ENCODE results near the gene RPS15. TPM values are rescaled to one million over a fixed set of nuclear protein-coding genes. Genes with fewer than 3 reads are reported as not detected.
"Not testable (repeated sequence)": the region's sequence is repeated elsewhere in the genome, so short reads cannot be mapped to it uniquely, and the experiment has no call there.

Gene RPS15
- total and polyA plus RNA-seq, 3 experiments from 2014 or later, result 1,485 to 2,756 (median 1,540) TPM

DNA sequence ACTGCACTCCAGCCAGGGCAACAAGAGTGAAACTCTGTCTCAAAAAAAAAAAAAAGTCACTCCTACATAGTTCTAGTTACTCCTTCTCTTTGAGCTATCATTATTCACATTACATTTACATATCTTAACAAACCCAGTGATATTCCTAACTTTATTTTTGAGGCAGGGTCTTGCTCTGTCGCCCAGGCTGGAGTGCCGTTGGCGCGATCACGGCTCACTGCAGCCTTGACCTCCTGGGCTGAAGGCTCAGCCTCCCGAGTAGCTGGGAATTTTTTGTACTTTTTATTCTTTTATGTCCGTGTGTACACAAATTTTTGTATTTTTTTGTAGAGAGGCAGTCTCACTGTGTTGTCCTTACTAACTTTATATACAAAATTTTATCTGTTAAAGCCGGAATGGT is 587 bp upstream of the RPS15 start:
- H3K4me3 Mint-ChIP-seq, result peak overlapping the region; percentile 49 to 100 (median 97)
- H3K4me3 ChIP-seq (ENCODE audit: low read length), result no peak overlapping the region
- DNase-seq, result no peak
- peaks cover 22% of the 10 kb centered on the region for H3K36me3 ChIP-seq (ENCODE audit: insufficient read depth, low read length)
- H3K9me3 ChIP-seq (ENCODE audit: low read length), result no peaks in the 10 kb centered on the region
- no peak overlapping the region for H3K27ac ChIP-seq (ENCODE audit: low read depth, low read length)
- H3K36me3 Mint-ChIP-seq, result peaks cover 3 to 66% (median 6%) of the 10 kb centered on the region in 3 donors
- ChIA-PET CTCF (interaction anchor here (0.9 to 2.0 kb wide), 2 partner anchors 28 to 55 kb away, joined by 3 to 8 read pairs; no protein-coding TSS in a partner anchor), POLR2A (interaction anchor here (0.8 to 1.0 kb wide), 3 partner anchors 17 to 35 kb away, joined by 4 to 7 read pairs (median 4); no protein-coding TSS in a partner anchor)
- H3K9me3 Mint-ChIP-seq, result no peaks in the 10 kb centered on the region
- H3K27me3 Mint-ChIP-seq, result no peaks in the 10 kb centered on the region
- H3K27ac Mint-ChIP-seq, result peak overlapping the region in 6 of 8 donors; percentile 96 to 100 (median 98)
- H3K4me1 Mint-ChIP-seq, result peaks cover 23 to 35% (median 30%) of the 10 kb centered on the region in 3 donors
- H3K4me1 ChIP-seq (ENCODE audit: insufficient read depth, low read length), result peaks cover 27% of the 10 kb centered on the region
- H3K27me3 ChIP-seq (ENCODE audit: insufficient read depth, low read length, poor library complexity, severe bottlenecking), result no peaks in the 10 kb centered on the region

DNA sequence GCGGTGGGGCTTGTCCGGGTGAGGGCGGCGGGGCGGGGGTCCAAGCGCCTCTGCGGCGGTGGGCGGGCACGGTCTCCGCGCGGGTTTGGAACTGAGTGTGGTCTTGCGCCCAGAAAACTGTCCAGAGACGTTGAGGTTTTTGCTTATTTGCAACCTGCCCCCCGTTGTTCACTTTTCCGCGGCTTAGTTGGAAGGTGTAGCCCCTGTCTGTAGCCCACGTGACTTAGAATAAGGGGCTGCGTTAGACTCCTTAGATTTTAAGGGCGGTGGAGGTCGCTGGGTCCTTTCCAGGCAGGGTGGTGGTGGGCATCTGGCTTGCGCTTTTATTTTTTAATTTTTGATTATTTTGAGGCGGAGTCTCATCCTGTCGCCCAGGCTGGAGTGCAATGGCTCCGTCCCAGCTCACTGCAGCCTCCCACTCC is 748 bp downstream of the RPS15 start:
- Mint-ChIP-seq H3K4me3 (peak overlapping the region; percentile 96 to 100 (median 97)), H3K9me3 (no peaks in the 10 kb centered on the region), H3K27me3 (no peaks in the 10 kb centered on the region), H3K36me3 (peaks cover 3 to 60% (median 6%) of the 10 kb centered on the region in 3 donors), H3K4me1 (peaks cover 23 to 35% (median 30%) of the 10 kb centered on the region in 3 donors), H3K27ac (peak overlapping the region; percentile 54 to 99 (median 97))
- Histone ChIP-seq H3K4me3 (ENCODE audit: low read length) (peak overlapping the region; percentile 89), H3K9me3 (ENCODE audit: low read length) (no peaks in the 10 kb centered on the region), H3K27ac (ENCODE audit: low read depth, low read length) (peak overlapping the region; percentile 91), H3K27me3 (ENCODE audit: insufficient read depth, low read length, poor library complexity, severe bottlenecking) (no peaks in the 10 kb centered on the region), H3K4me1 (ENCODE audit: insufficient read depth, low read length) (peaks cover 27% of the 10 kb centered on the region), H3K36me3 (ENCODE audit: insufficient read depth, low read length) (peaks cover 22% of the 10 kb centered on the region)
- POLR2A ChIA-PET, result no interaction called here
- DNase-seq, result no peak
- CTCF ChIA-PET, result interaction anchor here (2.4 kb wide), 1 partner anchor 25 kb away, joined by 5 read pairs; no protein-coding TSS in a partner anchor

DNA sequence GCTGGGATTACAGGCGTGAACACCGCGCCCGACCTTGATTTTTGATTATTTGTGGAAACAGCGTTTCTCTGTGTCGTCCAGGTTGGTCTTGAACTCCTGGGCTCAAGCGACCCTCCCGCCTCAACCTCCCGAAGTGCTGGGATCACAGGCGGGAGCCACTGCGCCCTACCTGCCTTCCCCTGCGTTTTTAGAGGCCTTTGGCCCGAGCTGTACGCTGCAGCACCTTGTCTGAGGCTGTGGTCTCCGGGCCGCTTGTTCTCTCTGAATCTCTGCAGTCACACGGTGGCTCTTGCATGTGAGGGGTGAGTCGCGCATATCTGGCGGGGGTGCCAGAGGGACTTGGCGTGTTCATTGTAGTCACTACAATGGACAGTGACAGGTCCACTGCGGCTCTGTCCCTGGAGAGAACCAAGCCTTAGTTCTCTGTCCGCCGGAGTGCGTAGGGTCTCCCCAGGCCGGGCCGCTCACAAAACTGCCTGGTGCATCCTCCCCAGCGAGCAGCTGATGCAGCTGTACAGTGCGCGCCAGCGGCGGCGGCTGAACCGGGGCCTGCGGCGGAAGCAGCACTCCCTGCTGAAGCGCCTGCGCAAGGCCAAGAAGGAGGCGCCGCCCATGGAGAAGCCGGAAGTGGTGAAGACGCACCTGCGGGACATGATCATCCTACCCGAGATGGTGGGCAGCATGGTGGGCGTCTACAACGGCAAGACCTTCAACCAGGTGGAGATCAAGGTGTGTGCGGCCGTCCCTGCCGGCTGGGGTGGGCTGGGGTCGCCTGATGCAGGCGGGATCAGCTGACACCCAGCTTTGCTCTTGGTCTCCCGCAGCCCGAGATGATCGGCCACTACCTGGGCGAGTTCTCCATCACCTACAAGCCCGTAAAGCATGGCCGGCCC is 1.6 kb downstream of the RPS15 start:
- not testable (repeated sequence) for H3K9me3 Mint-ChIP-seq; H3K27me3 ChIP-seq (ENCODE audit: insufficient read depth, low read length, poor library complexity, severe bottlenecking); H3K27me3 Mint-ChIP-seq; H3K9me3 ChIP-seq (ENCODE audit: low read length); DNase-seq
- peak overlapping the region; percentile 91 for H3K27ac ChIP-seq (ENCODE audit: low read depth, low read length)
- Mint-ChIP-seq H3K4me1 (peaks cover 25 to 38% (median 33%) of the 10 kb centered on the region in 3 donors), H3K36me3 (peaks cover 3 to 56% (median 6%) of the 10 kb centered on the region in 3 donors), H3K27ac (peak overlapping the region; percentile 54 to 98 (median 87)), H3K4me3 (peak overlapping the region; percentile 96 to 100 (median 97))
- peaks cover 35% of the 10 kb centered on the region for H3K4me1 ChIP-seq (ENCODE audit: insufficient read depth, low read length)
- peak overlapping the region; percentile 89 for H3K4me3 ChIP-seq (ENCODE audit: low read length)
- ChIA-PET POLR2A (interaction anchor here (0.9 kb wide), 1 partner anchor 21 kb away, joined by 3 read pairs; no protein-coding TSS in a partner anchor), CTCF (interaction anchor here (2.4 kb wide), 1 partner anchor 26 kb away, joined by 5 read pairs; no protein-coding TSS in a partner anchor)
- peaks cover 22% of the 10 kb centered on the region for H3K36me3 ChIP-seq (ENCODE audit: insufficient read depth, low read length)

DNA sequence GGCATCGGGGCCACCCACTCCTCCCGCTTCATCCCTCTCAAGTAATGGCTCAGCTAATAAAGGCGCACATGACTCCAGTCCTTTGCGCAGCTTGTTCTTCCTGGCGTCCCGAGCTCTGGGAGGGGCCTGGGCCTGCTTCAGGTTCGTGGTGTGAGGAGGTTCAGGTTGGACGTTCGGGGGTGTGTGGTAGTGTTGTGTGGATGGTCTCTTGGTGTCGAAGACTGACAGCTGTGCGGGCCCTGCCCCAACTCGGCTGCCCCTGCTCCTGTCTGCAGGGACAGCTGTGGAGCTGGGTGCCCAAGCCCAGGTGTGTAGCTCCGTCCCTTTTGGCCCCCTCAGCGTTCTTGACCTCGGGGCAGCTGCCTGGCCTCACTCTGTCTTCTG is 2.2 kb downstream of the RPS15 start:
- Histone ChIP-seq H3K4me1 (ENCODE audit: insufficient read depth, low read length) (peaks cover 36% of the 10 kb centered on the region), H3K36me3 (ENCODE audit: insufficient read depth, low read length) (peaks cover 22% of the 10 kb centered on the region), H3K27ac (ENCODE audit: low read depth, low read length) (no peak overlapping the region), H3K27me3 (ENCODE audit: insufficient read depth, low read length, poor library complexity, severe bottlenecking) (peaks cover 1% of the 10 kb centered on the region), H3K9me3 (ENCODE audit: low read length) (no peaks in the 10 kb centered on the region), H3K4me3 (ENCODE audit: low read length) (no peak overlapping the region)
- Mint-ChIP-seq H3K27me3 (no peaks in the 10 kb centered on the region), H3K4me1 (peaks cover 26 to 45% (median 36%) of the 10 kb centered on the region in 3 donors), H3K36me3 (peaks cover 3 to 50% (median 3%) of the 10 kb centered on the region in 3 donors), H3K4me3 (peak overlapping the region; percentile 57 to 100 (median 97)), H3K9me3 (no peaks in the 10 kb centered on the region), H3K27ac (peak overlapping the region in 6 of 8 donors; percentile 17 to 96 (median 62))
- POLR2A ChIA-PET, result interaction anchor here (0.9 kb wide), 1 partner anchor 22 kb away, joined by 3 read pairs; no protein-coding TSS in a partner anchor
- no peak for DNase-seq
- CTCF ChIA-PET, result interaction anchor here (2.4 kb wide), 1 partner anchor 26 kb away, joined by 5 read pairs; no protein-coding TSS in a partner anchor

DNA sequence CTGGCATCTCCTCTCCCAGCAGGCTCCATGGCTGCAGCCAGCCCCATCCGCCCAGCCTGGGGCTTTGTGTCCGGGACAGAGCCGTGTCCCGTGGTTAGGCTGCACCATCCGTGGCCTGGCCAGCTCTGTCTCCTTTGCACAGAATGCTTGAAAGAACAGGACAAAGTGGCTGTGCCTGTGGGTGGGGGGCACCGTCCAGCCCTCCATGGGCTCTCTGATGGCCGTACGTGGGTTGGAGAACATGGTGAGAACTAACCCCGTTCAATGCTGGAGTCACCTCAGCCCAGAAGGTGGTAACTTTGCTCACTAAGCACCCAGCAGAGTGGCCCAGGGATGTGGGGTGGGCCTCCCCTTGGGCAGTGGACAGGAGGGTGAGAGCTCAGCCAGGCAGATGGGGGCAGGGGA is 2.8 kb downstream of the RPS15 start:
- peaks cover 26 to 46% (median 36%) of the 10 kb centered on the region in 3 donors for H3K4me1 Mint-ChIP-seq
- no peak for DNase-seq
- peak overlapping the region in 6 of 7 donors; percentile 53 to 99 (median 97) for H3K4me3 Mint-ChIP-seq
- ChIA-PET CTCF (interaction anchor here (2.4 kb wide), 1 partner anchor 27 kb away, joined by 5 read pairs; no protein-coding TSS in a partner anchor), POLR2A (interaction anchor here (0.6 to 0.9 kb wide), 2 partner anchors 22 to 645 kb away, joined by 3 to 6 read pairs; no protein-coding TSS in a partner anchor)
- no peak overlapping the region for H3K4me3 ChIP-seq (ENCODE audit: low read length)
- peaks cover 22% of the 10 kb centered on the region for H3K36me3 ChIP-seq (ENCODE audit: insufficient read depth, low read length)
- H3K27ac ChIP-seq (ENCODE audit: low read depth, low read length), result no peak overlapping the region
- H3K9me3 ChIP-seq (ENCODE audit: low read length), result no peaks in the 10 kb centered on the region
- H3K27me3 ChIP-seq (ENCODE audit: insufficient read depth, low read length, poor library complexity, severe bottlenecking), result peaks cover 4% of the 10 kb centered on the region
- H3K9me3 Mint-ChIP-seq, result no peaks in the 10 kb centered on the region
- peaks cover 2 to 46% (median 3%) of the 10 kb centered on the region in 3 donors for H3K36me3 Mint-ChIP-seq
- no peaks in the 10 kb centered on the region for H3K27me3 Mint-ChIP-seq
- H3K27ac Mint-ChIP-seq, result peak overlapping the region in 4 of 8 donors; percentile 14 to 96 (median 44)
- H3K4me1 ChIP-seq (ENCODE audit: insufficient read depth, low read length), result peaks cover 36% of the 10 kb centered on the region

DNA sequence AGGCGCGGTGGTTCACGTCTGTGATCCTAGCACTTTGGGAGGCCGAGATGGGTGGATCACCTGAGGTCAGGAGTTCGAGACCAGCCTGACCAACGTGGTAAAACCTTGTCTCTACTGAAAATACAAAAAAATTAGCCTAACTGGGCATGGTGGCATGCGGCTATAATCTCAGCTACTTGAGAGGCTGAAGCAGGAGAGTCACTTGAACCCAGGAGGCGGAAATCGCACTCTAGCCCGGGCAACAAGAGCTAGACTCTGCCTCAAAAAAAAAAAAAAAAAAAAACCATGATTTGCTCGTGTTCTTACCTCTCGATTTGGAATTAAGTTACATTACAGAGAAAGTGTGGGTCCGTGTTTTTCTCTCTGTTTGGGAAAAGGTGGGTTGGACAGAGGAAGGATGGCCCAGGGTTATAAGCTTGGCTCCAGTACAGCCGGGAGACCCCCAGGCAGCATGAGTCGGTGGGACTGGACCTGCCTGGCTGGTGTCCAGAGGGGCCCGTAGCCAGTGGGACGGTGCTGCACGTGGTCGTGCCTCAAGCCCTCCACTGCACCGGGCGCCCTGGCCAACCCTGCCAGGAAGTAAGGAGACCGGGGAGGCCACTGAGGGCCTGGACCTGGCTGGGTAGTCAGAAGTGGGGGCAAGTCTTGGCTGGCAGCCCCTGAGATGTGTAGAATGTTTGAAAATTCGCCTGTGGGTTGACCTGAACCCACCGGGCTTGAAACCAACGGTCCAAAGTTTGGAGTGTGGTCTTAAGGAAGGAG is 3.7 kb downstream of the RPS15 start:
- peaks cover 6% of the 10 kb centered on the region for H3K27me3 ChIP-seq (ENCODE audit: insufficient read depth, low read length, poor library complexity, severe bottlenecking)
- H3K27me3 Mint-ChIP-seq, result peaks cover 0 to 2% of the 10 kb centered on the region in 2 donors
- H3K4me1 Mint-ChIP-seq, result peaks cover 28 to 49% (median 36%) of the 10 kb centered on the region in 3 donors
- H3K9me3 Mint-ChIP-seq, result no peaks in the 10 kb centered on the region
- peaks cover 2 to 46% (median 3%) of the 10 kb centered on the region in 3 donors for H3K36me3 Mint-ChIP-seq
- H3K27ac Mint-ChIP-seq, result peak overlapping the region in 2 of 8 donors; percentile 54 to 96
- no peak for DNase-seq
- H3K27ac ChIP-seq (ENCODE audit: low read depth, low read length), result no peak overlapping the region
- peaks cover 36% of the 10 kb centered on the region for H3K4me1 ChIP-seq (ENCODE audit: insufficient read depth, low read length)
- H3K36me3 ChIP-seq (ENCODE audit: insufficient read depth, low read length), result peaks cover 22% of the 10 kb centered on the region
- ChIA-PET POLR2A (interaction anchor here (0.6 kb wide), 1 partner anchor 645 kb away, joined by 6 read pairs; no protein-coding TSS in a partner anchor), CTCF (interaction anchor here (1.8 to 2.4 kb wide), 2 partner anchors 28 to 197 kb away, joined by 5 to 6 read pairs; no protein-coding TSS in a partner anchor)
- H3K4me3 Mint-ChIP-seq, result peak overlapping the region in 6 of 7 donors; percentile 23 to 98 (median 56)
- H3K9me3 ChIP-seq (ENCODE audit: low read length), result no peaks in the 10 kb centered on the region
- no peak overlapping the region for H3K4me3 ChIP-seq (ENCODE audit: low read length)
